Activated CD4-positive, alpha-beta T cell treated with anti-CD3 and anti-CD28 coated beads, Interleukin-2, amount 10 ng/mL, durations not matched to agents 7 days and 5 days (primary cell): ENCODE results near the gene RABGAP1. TPM values are rescaled to one million over a fixed set of nuclear protein-coding genes. Genes with fewer than 3 reads are reported as not detected.

Experiments used
- CTCF ChIA-PET: fragments of 350-600 bp; sonication (Branson Sonifier 250); formaldehyde crosslinking; loops from one replicate; lab custom pipeline; 2021; ENCODE audit warnings: antibody characterized with exemption; lab: Charles Lee
- POLR2A ChIA-PET: fragments of 350-600 bp; sonication (Branson Sonifier 250); formaldehyde crosslinking; loops from one replicate; lab custom pipeline; 2021; ENCODE audit warnings: antibody characterized with exemption; lab: Charles Lee
- DNase-seq: peaks from one replicate; pipeline ENCODE4 v3.0.0-alpha.2; 2020
- H3K27ac Mint-ChIP-seq: one replicate; pipeline ENCODE4 v1.8.0; 2021; ENCODE audit warnings: mild to moderate bottlenecking, moderate library complexity, mixed read lengths
- H3K27me3 Mint-ChIP-seq: one replicate; pipeline ENCODE4 v1.8.0; 2021; ENCODE audit warnings: mixed read lengths
- H3K36me3 Mint-ChIP-seq: one replicate; pipeline ENCODE4 v1.8.0; 2021; ENCODE audit warnings: low read depth, mixed read lengths
- H3K4me1 Mint-ChIP-seq: one replicate; pipeline ENCODE4 v1.8.0; 2021; ENCODE audit warnings: mixed read lengths
- H3K4me3 Mint-ChIP-seq: one replicate; pipeline ENCODE4 v1.8.0; 2021; ENCODE audit warnings: mild to moderate bottlenecking, moderate library complexity, mixed read lengths
- H3K9me3 Mint-ChIP-seq: one replicate; pipeline ENCODE4 v1.8.0; 2021; ENCODE audit warnings: mixed read lengths
- total RNA-seq, 2 experiments: library from RNA; stranded (reverse); gene quantifications; one replicate each; pipeline ENCODE4 v1.2.3, GENCODE V29; 2021

The RABGAP1 gene
- total RNA-seq, 2 experiments from 2014 or later, result 28.4 to 32.9 TPM

- no peak overlapping the region for H3K27ac Mint-ChIP-seq
- no peaks in the 10 kb centered on the region for H3K9me3 Mint-ChIP-seq
- ChIA-PET POLR2A (interaction anchor here (0.6 kb wide), 1 partner anchor 225 kb away, joined by 3 read pairs; no protein-coding TSS in a partner anchor), CTCF (no interaction called here)
- H3K4me1 Mint-ChIP-seq, result peaks cover 18% of the 10 kb centered on the region
- peaks cover 1% of the 10 kb centered on the region for H3K36me3 Mint-ChIP-seq
- H3K4me3 Mint-ChIP-seq, result no peak overlapping the region
- no peaks in the 10 kb centered on the region for H3K27me3 Mint-ChIP-seq
- no peak for DNase-seq
These were observed 174.5 kb downstream of the RABGAP1 start for GRCh38 chr9:123115146-123115913.

GRCh38 chr9:123116036-123116435 is 175.2 kb downstream of the RABGAP1 start:
- POLR2A ChIA-PET, result interaction anchor here (0.6 kb wide), 1 partner anchor 224 kb away, joined by 3 read pairs; no protein-coding TSS in a partner anchor

GRCh38 chr9:123119566-123119965 is 178.7 kb downstream of the RABGAP1 start:
- Mint-ChIP-seq H3K9me3 (no peaks in the 10 kb centered on the region), H3K4me3 (no peak overlapping the region), H3K27me3 (no peaks in the 10 kb centered on the region), H3K27ac (no peak overlapping the region), H3K4me1 (no peaks in the 10 kb centered on the region), H3K36me3 (peaks cover 1% of the 10 kb centered on the region)
- ChIA-PET CTCF (interaction anchor here (0.6 kb wide), 1 partner anchor 266 kb away, joined by 3 read pairs; no protein-coding TSS in a partner anchor), POLR2A (no interaction called here)
- no peak for DNase-seq

More at GRCh38 chr9:123116036-123116435, 175.2 kb downstream of the RABGAP1 start:
- Mint-ChIP-seq H3K27ac (no peak overlapping the region), H3K27me3 (no peaks in the 10 kb centered on the region), H3K36me3 (peaks cover 1% of the 10 kb centered on the region), H3K4me3 (no peak overlapping the region), H3K4me1 (peaks cover 16% of the 10 kb centered on the region), H3K9me3 (no peaks in the 10 kb centered on the region)
- DNase-seq, result no peak
- CTCF ChIA-PET, result no interaction called here

GRCh38 chr9:123120131-123120530 is 179.3 kb downstream of the RABGAP1 start:
- Mint-ChIP-seq H3K4me3 (no peak overlapping the region), H3K36me3 (no peaks in the 10 kb centered on the region), H3K27ac (no peak overlapping the region), H3K9me3 (no peaks in the 10 kb centered on the region), H3K27me3 (no peaks in the 10 kb centered on the region), H3K4me1 (no peaks in the 10 kb centered on the region)
- ChIA-PET CTCF (no interaction called here), POLR2A (no interaction called here)
- DNase-seq, result no peak

GRCh38 chr9:123120953-123121352 is 180.1 kb downstream of the RABGAP1 start:
- Mint-ChIP-seq H3K4me1 (no peaks in the 10 kb centered on the region), H3K4me3 (no peak overlapping the region), H3K27me3 (no peaks in the 10 kb centered on the region), H3K36me3 (no peaks in the 10 kb centered on the region), H3K9me3 (no peaks in the 10 kb centered on the region), H3K27ac (no peak overlapping the region)
- POLR2A ChIA-PET, result no interaction called here
- CTCF ChIA-PET, result interaction anchor here (0.6 kb wide), 1 partner anchor 382 kb away, joined by 3 read pairs; no protein-coding TSS in a partner anchor
- no peak for DNase-seq

GRCh38 chr9:123121457-123121856 is 180.6 kb downstream of the RABGAP1 start:
- ChIA-PET CTCF (interaction anchor here (0.6 kb wide), 1 partner anchor 381 kb away, joined by 3 read pairs; no protein-coding TSS in a partner anchor), POLR2A (no interaction called here)
- Mint-ChIP-seq H3K27ac (no peak overlapping the region), H3K4me3 (no peak overlapping the region), H3K9me3 (no peaks in the 10 kb centered on the region), H3K4me1 (no peaks in the 10 kb centered on the region), H3K27me3 (no peaks in the 10 kb centered on the region), H3K36me3 (no peaks in the 10 kb centered on the region)
- DNase-seq, result no peak

GRCh38 chr9:123127512-123128075 is 186.8 kb downstream of the RABGAP1 start:
- CTCF ChIA-PET, result no interaction called here
- POLR2A ChIA-PET, result no interaction called here

GRCh38 chr9:123128591-123128990 is 187.8 kb downstream of the RABGAP1 start:
- Mint-ChIP-seq H3K27ac (no peak overlapping the region), H3K4me1 (no peaks in the 10 kb centered on the region), H3K36me3 (peaks cover 2% of the 10 kb centered on the region), H3K4me3 (no peak overlapping the region), H3K9me3 (no peaks in the 10 kb centered on the region), H3K27me3 (no peaks in the 10 kb centered on the region)
- CTCF ChIA-PET, result no interaction called here
- DNase-seq, result no peak
- POLR2A ChIA-PET, result interaction anchor here (0.6 kb wide), 1 partner anchor 58 kb away, joined by 5 read pairs; no protein-coding TSS in a partner anchor

More at GRCh38 chr9:123127512-123128075, 186.8 kb downstream of the RABGAP1 start:
- H3K4me1 Mint-ChIP-seq, result no peaks in the 10 kb centered on the region
- H3K27ac Mint-ChIP-seq, result no peak overlapping the region
- peaks cover 2% of the 10 kb centered on the region for H3K36me3 Mint-ChIP-seq
- H3K4me3 Mint-ChIP-seq, result no peak overlapping the region
- H3K27me3 Mint-ChIP-seq, result no peaks in the 10 kb centered on the region
- no peak for DNase-seq
- H3K9me3 Mint-ChIP-seq, result no peaks in the 10 kb centered on the region

GRCh38 chr9:123129423-123129822 is 188.6 kb downstream of the RABGAP1 start:
- no peak overlapping the region for H3K27ac Mint-ChIP-seq
- ChIA-PET POLR2A (no interaction called here), CTCF (no interaction called here)
- H3K27me3 Mint-ChIP-seq, result no peaks in the 10 kb centered on the region
- DNase-seq, result no peak
- no peaks in the 10 kb centered on the region for H3K4me1 Mint-ChIP-seq
- peaks cover 2% of the 10 kb centered on the region for H3K36me3 Mint-ChIP-seq
- no peaks in the 10 kb centered on the region for H3K9me3 Mint-ChIP-seq
- H3K4me3 Mint-ChIP-seq, result no peak overlapping the region

GRCh38 chr9:123131258-123131657 is 190.4 kb downstream of the RABGAP1 start:
- H3K4me1 Mint-ChIP-seq, result no peaks in the 10 kb centered on the region
- peaks cover 2% of the 10 kb centered on the region for H3K36me3 Mint-ChIP-seq
- no peak for DNase-seq
- no peaks in the 10 kb centered on the region for H3K27me3 Mint-ChIP-seq
- CTCF ChIA-PET, result no interaction called here
- no peaks in the 10 kb centered on the region for H3K9me3 Mint-ChIP-seq
- no peak overlapping the region for H3K27ac Mint-ChIP-seq
- POLR2A ChIA-PET, result no interaction called here
- H3K4me3 Mint-ChIP-seq, result no peak overlapping the region

- no peak for DNase-seq
- no peak overlapping the region for H3K4me3 Mint-ChIP-seq
- H3K27ac Mint-ChIP-seq, result no peak overlapping the region
- ChIA-PET CTCF (interaction anchor here (0.6 kb wide), 1 partner anchor 12 kb away, joined by 4 read pairs; no protein-coding TSS in a partner anchor), POLR2A (no interaction called here)
- H3K27me3 Mint-ChIP-seq, result no peaks in the 10 kb centered on the region
- H3K4me1 Mint-ChIP-seq, result no peaks in the 10 kb centered on the region
- H3K36me3 Mint-ChIP-seq, result peaks cover 2% of the 10 kb centered on the region
- no peaks in the 10 kb centered on the region for H3K9me3 Mint-ChIP-seq
These were observed 191.2 kb downstream of the RABGAP1 start for GRCh38 chr9:123131993-123132392.

GRCh38 chr9:123132696-123133095 is 191.9 kb downstream of the RABGAP1 start:
- ChIA-PET POLR2A (no interaction called here), CTCF (interaction anchor here (1.0 kb wide), 1 partner anchor 10 kb away, joined by 3 read pairs; no protein-coding TSS in a partner anchor)
- H3K4me1 Mint-ChIP-seq, result no peaks in the 10 kb centered on the region
- no peaks in the 10 kb centered on the region for H3K9me3 Mint-ChIP-seq
- no peak overlapping the region for H3K4me3 Mint-ChIP-seq
- H3K36me3 Mint-ChIP-seq, result peaks cover 2% of the 10 kb centered on the region
- DNase-seq, result no peak
- H3K27ac Mint-ChIP-seq, result no peak overlapping the region
- no peaks in the 10 kb centered on the region for H3K27me3 Mint-ChIP-seq

- Mint-ChIP-seq H3K4me1 (peaks cover 2% of the 10 kb centered on the region), H3K9me3 (no peaks in the 10 kb centered on the region), H3K4me3 (no peak overlapping the region), H3K27ac (no peak overlapping the region), H3K27me3 (no peaks in the 10 kb centered on the region), H3K36me3 (no peaks in the 10 kb centered on the region)
- ChIA-PET POLR2A (no interaction called here), CTCF (no interaction called here)
- DNase-seq, result no peak
These were observed 194.6 kb downstream of the RABGAP1 start for GRCh38 chr9:123135430-123135829.
